Activated CD8-positive, alpha-beta T cell treated with anti-CD3 and anti-CD28 coated beads for 36 hours (primary cell): ENCODE measurements around the gene HSD17B12. TPM values are rescaled to one million over a fixed set of nuclear protein-coding genes. Genes with fewer than 3 reads are reported as not detected.
"Not testable (repeated sequence)": the region's sequence is repeated elsewhere in the genome, so short reads cannot be mapped to it uniquely, and the experiment has no call there.

Experiments used
- ATAC-seq: fragments of 200-7000 bp; cut with Tn5 transposase; one replicate; pipeline ENCODE4 v1.10.0; 2021; ENCODE audit warnings: mild to moderate bottlenecking, moderate library complexity
- CTCF ChIA-PET: fragments of 350-600 bp; sonication (Branson Sonifier 250); formaldehyde crosslinking; loops from one replicate; lab custom pipeline; 2021; ENCODE audit warnings: antibody characterized with exemption; lab: Charles Lee
- POLR2A ChIA-PET: fragments of 350-600 bp; sonication (Branson Sonifier 250); formaldehyde crosslinking; loops from one replicate; lab custom pipeline; 2021; ENCODE audit warnings: antibody characterized with exemption; lab: Charles Lee
- DNase-seq: peaks from one replicate; pipeline ENCODE4 v3.0.0-alpha.2; 2020
- H3K27ac Mint-ChIP-seq: one replicate; pipeline ENCODE4 v1.8.0; 2021; ENCODE audit warnings: mild to moderate bottlenecking, mixed read lengths
- H3K27me3 Mint-ChIP-seq: one replicate; pipeline ENCODE4 v1.8.0; 2021; ENCODE audit warnings: mixed read lengths
- H3K36me3 Mint-ChIP-seq: one replicate; pipeline ENCODE4 v1.8.0; 2021; ENCODE audit warnings: low read depth, mixed read lengths
- H3K4me1 Mint-ChIP-seq: one replicate; pipeline ENCODE4 v1.8.0; 2021; ENCODE audit warnings: low read depth, mixed read lengths
- H3K4me3 Mint-ChIP-seq: one replicate; pipeline ENCODE4 v1.8.0; 2021; ENCODE audit warnings: mild to moderate bottlenecking, moderate library complexity, mixed read lengths
- H3K9me3 Mint-ChIP-seq: one replicate; pipeline ENCODE4 v1.8.0; 2021; ENCODE audit warnings: mixed read lengths
- CTCF ChIP-seq: fragments of 200-600 bp; IDR thresholded peaks from one replicate; pipeline ENCODE4 v1.8.0; 2022; ENCODE audit warnings: antibody characterized with exemption, mild to moderate bottlenecking
- intact Hi-C: fragments of 100-400 bp; cut with micrococcal nuclease; formaldehyde crosslinking; loops from one replicate; pipeline ENCODE4 v1.10.0; 2022
- total RNA-seq, 2 experiments: library from RNA; stranded (reverse); gene quantifications; one replicate each; pipeline ENCODE4 v1.2.3, GENCODE V29; 2021

Gene HSD17B12
- total RNA-seq, 2 experiments from 2014 or later = 44.8 to 46.8 TPM

GRCh38 chr11:43760902-43761301 is 80.4 kb downstream of the HSD17B12 start:
- Mint-ChIP-seq H3K4me1 (no peaks in the 10 kb centered on the region), H3K27ac (no peak overlapping the region), H3K4me3 (no peak overlapping the region), H3K36me3 (peaks cover 46% of the 10 kb centered on the region), H3K27me3 (no peaks in the 10 kb centered on the region), H3K9me3 (peaks cover 15% of the 10 kb centered on the region)
- no peak for TF ChIP-seq CTCF
- ATAC-seq = no peak
- intact Hi-C loops = no loop called here
- CTCF ChIA-PET = no interaction called here
- DNase-seq = no peak
- POLR2A ChIA-PET = no interaction called here

DNA sequence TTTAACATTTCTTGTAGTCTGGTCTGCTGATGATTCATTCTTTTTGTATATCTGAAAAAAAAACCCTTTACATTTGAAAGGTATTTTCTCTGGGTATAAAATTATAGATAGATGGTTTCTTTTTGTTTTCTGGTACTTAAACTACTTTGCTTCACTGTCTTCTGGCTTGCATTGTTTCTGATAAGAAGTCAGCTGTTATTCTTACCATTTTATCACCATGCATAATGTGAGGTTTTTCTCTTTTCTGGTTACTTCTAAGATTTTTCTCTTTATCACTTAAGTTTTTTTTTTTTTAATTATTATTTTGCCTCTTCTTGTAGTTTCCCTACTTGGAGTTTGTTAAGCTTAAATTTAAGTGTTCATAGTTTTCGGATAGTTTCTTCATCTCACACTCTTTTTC is 84.7 kb downstream of the HSD17B12 start:
- TF ChIP-seq CTCF = no peak
- H3K36me3 Mint-ChIP-seq = peaks cover 45% of the 10 kb centered on the region
- no peaks in the 10 kb centered on the region for H3K4me1 Mint-ChIP-seq
- ATAC-seq (no peak), DNase-seq (no peak)
- intact Hi-C loops = no loop called here
- H3K9me3 Mint-ChIP-seq = peaks cover 23% of the 10 kb centered on the region
- H3K27me3 Mint-ChIP-seq = no peaks in the 10 kb centered on the region
- no peak overlapping the region for H3K27ac Mint-ChIP-seq
- POLR2A ChIA-PET = no interaction called here
- CTCF ChIA-PET = no interaction called here
- no peak overlapping the region for H3K4me3 Mint-ChIP-seq

GRCh38 chr11:43768654-43769053 is 88.1 kb downstream of the HSD17B12 start:
- H3K27me3 Mint-ChIP-seq, CTCF ChIA-PET, DNase-seq, H3K27ac Mint-ChIP-seq, H3K4me3 Mint-ChIP-seq, H3K4me1 Mint-ChIP-seq, intact Hi-C loops, ATAC-seq, POLR2A ChIA-PET: not testable (repeated sequence)
- H3K36me3 Mint-ChIP-seq = peaks cover 39% of the 10 kb centered on the region
- H3K9me3 Mint-ChIP-seq = peaks cover 20% of the 10 kb centered on the region

GRCh38 chr11:43770173-43770572 is 89.6 kb downstream of the HSD17B12 start:
- no peak for ATAC-seq
- Mint-ChIP-seq H3K9me3 (peaks cover 17% of the 10 kb centered on the region), H3K27ac (no peak overlapping the region), H3K4me3 (no peak overlapping the region), H3K36me3 (peaks cover 39% of the 10 kb centered on the region), H3K4me1 (no peaks in the 10 kb centered on the region), H3K27me3 (no peaks in the 10 kb centered on the region)
- TF ChIP-seq CTCF = no peak
- no peak for DNase-seq
- ChIA-PET POLR2A (interaction anchor here (1.0 kb wide), 1 partner anchor 16 kb away, joined by 3 read pairs; no protein-coding TSS in a partner anchor), CTCF (no interaction called here)
- intact Hi-C loops = no loop called here

DNA sequence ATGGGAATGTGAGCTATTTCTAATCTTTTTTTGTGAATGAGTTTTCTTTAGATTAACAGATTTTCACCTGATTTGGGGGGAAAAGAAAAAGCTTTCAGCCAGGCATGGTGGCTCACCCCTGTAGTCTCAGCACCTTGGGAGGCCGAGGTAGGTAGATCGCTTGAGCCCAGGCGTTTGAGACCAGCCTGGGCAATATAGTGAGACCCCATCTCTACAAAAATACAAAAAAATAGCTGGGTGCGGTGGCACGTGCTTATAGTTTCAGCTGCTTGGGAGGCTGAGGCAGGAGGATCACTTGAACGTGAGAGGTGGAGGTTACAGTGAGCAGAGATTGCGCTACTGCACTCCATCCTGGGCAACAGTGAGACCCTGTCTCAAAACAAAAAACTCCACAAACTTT is 92.2 kb downstream of the HSD17B12 start:
- H3K36me3 Mint-ChIP-seq = peaks cover 35% of the 10 kb centered on the region
- no peaks in the 10 kb centered on the region for H3K4me1 Mint-ChIP-seq
- no peak for TF ChIP-seq CTCF
- H3K9me3 Mint-ChIP-seq = peaks cover 9% of the 10 kb centered on the region
- ChIA-PET POLR2A (no interaction called here), CTCF (no interaction called here)
- ATAC-seq (no peak), DNase-seq (no peak)
- intact Hi-C loops = no loop called here
- H3K4me3 Mint-ChIP-seq = no peak overlapping the region
- no peak overlapping the region for H3K27ac Mint-ChIP-seq
- H3K27me3 Mint-ChIP-seq = no peaks in the 10 kb centered on the region

DNA sequence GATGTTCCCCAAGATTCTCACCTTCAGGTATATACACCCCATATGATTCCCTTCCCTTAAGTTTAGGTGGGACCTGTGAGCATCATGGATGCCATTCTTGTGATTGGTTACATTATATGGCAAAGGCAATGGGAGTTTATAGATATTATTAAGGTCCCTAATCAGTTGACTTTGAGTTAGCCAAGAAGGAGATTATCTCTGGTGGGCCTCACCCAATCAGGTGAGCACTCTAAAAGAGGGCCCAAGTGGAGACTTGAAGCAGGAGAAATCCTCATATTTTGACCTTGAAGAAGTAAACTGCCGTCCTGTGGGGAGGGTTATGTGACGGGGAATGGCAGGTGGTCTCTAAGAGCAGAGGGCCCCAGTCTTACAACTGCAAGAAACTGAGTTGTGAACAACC is 94.2 kb downstream of the HSD17B12 start:
- H3K27me3 Mint-ChIP-seq = no peaks in the 10 kb centered on the region
- ChIA-PET CTCF (no interaction called here), POLR2A (no interaction called here)
- peaks cover 6% of the 10 kb centered on the region for H3K9me3 Mint-ChIP-seq
- intact Hi-C loops = no loop called here
- ATAC-seq (no peak), DNase-seq (no peak)
- H3K36me3 Mint-ChIP-seq = peaks cover 36% of the 10 kb centered on the region
- no peak for TF ChIP-seq CTCF
- H3K4me3 Mint-ChIP-seq = no peak overlapping the region
- no peaks in the 10 kb centered on the region for H3K4me1 Mint-ChIP-seq
- no peak overlapping the region for H3K27ac Mint-ChIP-seq
